ELF-1 (cell line): ENCODE results near the gene GLIS1.

ENCODE experiments used
- DNase-seq: peaks from one replicate; pipeline ENCODE4 v3.0.0-alpha.2; 2016; ENCODE audit warnings: low read depth, low spot score

Gene GLIS1

GRCh38 chr1:53638360-53639035 is 100.5 kb downstream of the GLIS1 start:
- DNase-seq = no peak

- DNase-seq = no peak
Observed at GRCh38 chr1:53637511-53638359, 101.2 kb downstream of the GLIS1 start.

GRCh38 chr1:53636621-53637171 is 102.3 kb downstream of the GLIS1 start:
- no peak for DNase-seq

- DNase-seq = no peak
Observed at GRCh38 chr1:53634571-53634979, 104.4 kb downstream of the GLIS1 start.

GRCh38 chr1:53633073-53633704 is 105.8 kb downstream of the GLIS1 start:
- DNase-seq = no peak

GRCh38 chr1:53631622-53632310 is 107.2 kb downstream of the GLIS1 start:
- DNase-seq = no peak

- no peak for DNase-seq
Observed at GRCh38 chr1:53629101-53629691, 109.8 kb downstream of the GLIS1 start.

GRCh38 chr1:53628286-53628955 is 110.5 kb downstream of the GLIS1 start:
- no peak for DNase-seq

- DNase-seq = no peak
Observed at GRCh38 chr1:53627666-53628065, 111.3 kb downstream of the GLIS1 start.

- no peak for DNase-seq
Observed at GRCh38 chr1:53627031-53627430, 111.9 kb downstream of the GLIS1 start.

GRCh38 chr1:53626616-53627015 is 112.3 kb downstream of the GLIS1 start:
- DNase-seq = no peak

GRCh38 chr1:53625766-53626520 is 113.0 kb downstream of the GLIS1 start:
- no peak for DNase-seq

- no peak for DNase-seq
Observed at GRCh38 chr1:53625049-53625448, 113.9 kb downstream of the GLIS1 start.

- DNase-seq = no peak
Observed at GRCh38 chr1:53622531-53622930, 116.4 kb downstream of the GLIS1 start.

GRCh38 chr1:53621144-53621543 is 117.8 kb downstream of the GLIS1 start:
- no peak for DNase-seq

GRCh38 chr1:53620061-53620855 is 118.7 kb downstream of the GLIS1 start:
- no peak for DNase-seq

GRCh38 chr1:53619367-53620060 is 119.5 kb downstream of the GLIS1 start:
- DNase-seq = no peak
